SK-N-SH (cell line): ENCODE measurements around the gene PTPN18. TPM values are rescaled to one million over a fixed set of nuclear protein-coding genes. Genes with fewer than 3 reads are reported as not detected.

Source experiments
- CTCF ChIA-PET: fragments of 300-600, 350-600 bp; formaldehyde crosslinking; extraction: SDS; loops from one replicate; lab custom pipeline; 2021; lab: Yijun Ruan, JAX
- POLR2A ChIA-PET: fragments of 350-600 bp; sonication (Branson Sonifier 250); formaldehyde crosslinking; extraction: SDS; loops from one replicate; lab custom pipeline; 2020; ENCODE audit warnings: antibody characterized with exemption, inconsistent platforms; lab: Yijun Ruan, JAX
- DNase-seq: peaks from one replicate; pipeline ENCODE4 v3.0.0; 2012
- H2AFZ ChIP-seq: fragments of 200-600 bp; sonication (generic); 2 replicates; pipeline ENCODE4 v1.8.1; 2016; ENCODE audit warnings: antibody characterized with exemption, mild to moderate bottlenecking, low read depth
- H3F3A ChIP-seq: fragments of 200-600 bp; sonication (generic); replicated peaks from 2 replicates; pipeline ENCODE3; 2016; ENCODE audit warnings: antibody characterized with exemption, mild to moderate bottlenecking; ENCODE audit not compliant: insufficient read depth
- H3K27ac ChIP-seq, 2 experiments: fragments of 200-500 bp in 1 of 2; fragments of 200-600 bp in 1 of 2; sonication (Bioruptor generic) in 1 of 2; sonication (generic), shearing (Covaris generic) in 1 of 2; 2 replicates each; pipeline versions ENCODE4 v1.5.1 to v1.6.1; 2014 to 2016; ENCODE audit warnings: low read depth in 2 of 2, inconsistent platforms in 1 of 2, low read length in 1 of 2, mild to moderate bottlenecking in 1 of 2, mixed read lengths in 1 of 2
- H3K27me3 ChIP-seq: fragments of 200-600 bp; sonication (generic), shearing (Covaris generic); 2 replicates; pipeline ENCODE4 v1.6.1; 2016; ENCODE audit warnings: mixed run types; ENCODE audit not compliant: insufficient read depth
- H3K36me3 ChIP-seq, 2 experiments: fragments of 200-500 bp in 1 of 2; fragments of 200-600 bp in 1 of 2; sonication (Bioruptor generic) in 1 of 2; sonication (generic) in 1 of 2; replicated peaks in 1 of 2; 2 replicates each; pipeline versions ENCODE3 to v1.5.1; 2014 to 2016; ENCODE audit warnings: low read length in 1 of 2, mild to moderate bottlenecking in 1 of 2; ENCODE audit not compliant: insufficient read depth in 2 of 2, control insufficient read depth in 1 of 2
- H3K4me1 ChIP-seq, 2 experiments: fragments of 200-500 bp in 1 of 2; fragments of 200-600 bp in 1 of 2; sonication (Bioruptor generic) in 1 of 2; sonication (generic), shearing (Covaris generic) in 1 of 2; 2 replicates each; pipeline versions ENCODE4 v1.5.1 to v1.6.1; 2014 to 2016; ENCODE audit warnings: low read depth in 1 of 2, low read length in 1 of 2, mixed run types in 1 of 2; ENCODE audit not compliant: insufficient read depth in 2 of 2, control insufficient read depth in 1 of 2
- H3K4me2 ChIP-seq: fragments of 200-600 bp; sonication (generic), shearing (Covaris generic); 2 replicates; pipeline ENCODE4 v1.6.1; 2017; ENCODE audit warnings: mixed run types
- H3K4me3 ChIP-seq, 2 experiments: fragments of 200-500 bp in 1 of 2; fragments of 200-600 bp in 1 of 2; sonication (Bioruptor generic) in 1 of 2; sonication (generic), shearing (Covaris generic) in 1 of 2; 2 replicates each; pipeline versions ENCODE4 v1.5.1 to v1.8.1; 2014 to 2016; ENCODE audit warnings: low read depth in 2 of 2, inconsistent platforms in 1 of 2, low read length in 1 of 2, mild to moderate bottlenecking in 1 of 2, mixed read lengths in 1 of 2, moderate library complexity in 1 of 2
- H3K79me2 ChIP-seq: fragments of 200-600 bp; sonication (generic); 2 replicates; pipeline ENCODE4 v1.8.1; 2017; ENCODE audit warnings: mild to moderate bottlenecking; ENCODE audit not compliant: insufficient read depth
- H3K9ac ChIP-seq: fragments of 200-600 bp; sonication (generic); 2 replicates; pipeline ENCODE4 v1.6.1; 2017; ENCODE audit warnings: mixed run types
- H3K9me2 ChIP-seq: fragments of 200-600 bp; sonication (generic); 2 replicates; pipeline ENCODE4 v1.6.1; 2017; ENCODE audit warnings: mixed run types
- H3K9me3 ChIP-seq: fragments of 200-600 bp; sonication (generic); 2 replicates; pipeline ENCODE4 v1.6.1; 2017; ENCODE audit warnings: mixed run types, mild to moderate bottlenecking, moderate library complexity
- H4K20me1 ChIP-seq: fragments of 200-600 bp; sonication (generic); 2 replicates; pipeline ENCODE4 v1.6.1; 2017; ENCODE audit warnings: mild to moderate bottlenecking, mixed run types; ENCODE audit not compliant: insufficient read depth
- CHD2 ChIP-seq: fragments of 150-350 bp; IDR thresholded peaks from 2 replicates; pipeline ENCODE4 v1.6.1; 2018; ENCODE audit warnings: low read length; ENCODE audit not compliant: partially characterized antibody
- CTCF ChIP-seq: fragments of 200-600 bp; sonication (generic); IDR thresholded peaks from 2 replicates; pipeline ENCODE4 v1.6.1; 2017; ENCODE audit warnings: antibody characterized with exemption, mild to moderate bottlenecking, moderate library complexity
- ELF1 ChIP-seq: IDR thresholded peaks from 2 replicates; pipeline ENCODE4 v1.4.0; 2012
- EZH2phosphoT487 ChIP-seq: fragments of 200-600 bp; sonication (generic); IDR thresholded peaks from 2 replicates; pipeline ENCODE4 v1.6.1; 2017; ENCODE audit warnings: low read depth, mixed run types, mild to moderate bottlenecking, antibody characterized with exemption, moderate library complexity, borderline replicate concordance
- FOSL2 ChIP-seq: IDR thresholded peaks from 2 replicates; pipeline ENCODE4 v1.4.0; 2012; ENCODE audit warnings: low read depth, mild to moderate bottlenecking, moderate library complexity, borderline replicate concordance
- FOXJ3 ChIP-seq: sonication (generic); formaldehyde crosslinking; IDR thresholded peaks from 2 replicates; pipeline ENCODE4 v1.5.1; 2020; ENCODE audit warnings: mild to moderate bottlenecking, missing genetic modification reagents
- FOXM1 ChIP-seq: IDR thresholded peaks from 2 replicates; pipeline ENCODE4 v1.4.0; 2012; ENCODE audit warnings: low read depth, mild to moderate bottlenecking
- GATA2 ChIP-seq: sonication (generic); formaldehyde crosslinking; IDR thresholded peaks from 2 replicates; pipeline ENCODE4 v1.5.0; 2020; ENCODE audit warnings: mild to moderate bottlenecking, missing genetic modification reagents
- IRF3 ChIP-seq: fragments of 150-350 bp; IDR thresholded peaks from 2 replicates; pipeline ENCODE4 v1.6.1; 2016; ENCODE audit warnings: mild to moderate bottlenecking, low read depth, low read length
- MAX ChIP-seq: IDR thresholded peaks from 2 replicates; pipeline ENCODE4 v1.4.0; 2012; ENCODE audit warnings: low read depth
- NRF1 ChIP-seq: IDR thresholded peaks from 2 replicates; pipeline ENCODE4 v1.6.1; 2012; ENCODE audit warnings: low read depth, mild to moderate bottlenecking, low read length
- PBX3 ChIP-seq: IDR thresholded peaks from 2 replicates; pipeline ENCODE4; 2012
- RAD21 ChIP-seq: IDR thresholded peaks from 2 replicates; pipeline ENCODE4 v1.6.1; 2012; ENCODE audit warnings: mild to moderate bottlenecking, low read length
- RCOR1 ChIP-seq: fragments of 150-350 bp; IDR thresholded peaks from 2 replicates; pipeline ENCODE4 v1.6.1; 2017; ENCODE audit warnings: antibody characterized with exemption, low read length
- RFX5 ChIP-seq: IDR thresholded peaks from 2 replicates; pipeline ENCODE4 v1.6.1; 2012; ENCODE audit warnings: mild to moderate bottlenecking, improper control_type of control experiment, low read length
- SIN3A ChIP-seq: IDR thresholded peaks from 2 replicates; pipeline ENCODE4 v1.6.1; 2012; ENCODE audit warnings: low read depth, mild to moderate bottlenecking, low read length, moderate library complexity, borderline replicate concordance
- TAF1 ChIP-seq: IDR thresholded peaks from 2 replicates; pipeline ENCODE4 v1.6.1; 2012; ENCODE audit warnings: low read depth, mild to moderate bottlenecking, low read length, moderate library complexity, borderline replicate concordance
- TCF12 ChIP-seq: IDR thresholded peaks from 2 replicates; pipeline ENCODE4 v1.4.0; 2012
- WGBS: methylation state at CpG from one replicate; pipeline ENCODE4 v1.1.6; 2017; ENCODE audit warnings: low lambda C conversion rate; 5-methylcytosine and 5-hydroxymethylcytosine counted together
- polyA plus RNA-seq, 3 experiments: library from polyadenylated mRNA; depleted of rRNA; stranded (reverse); fragments of >200 nt; gene quantifications; 2 replicates each; pipeline ENCODE4 v1.2.3, GENCODE V29; 2012

Gene PTPN18
- polyA plus RNA-seq, 1 of the 3 experiments (the other 2 are of a cell fraction) = 30.4 TPM

- WGBS = 93% methylated on average over 3 of the region's 7 CpGs
- no peak for TF ChIP-seq NRF1
- no peak for TF ChIP-seq MAX
- no peak for TF ChIP-seq RCOR1
- TF ChIP-seq PBX3 = no peak
- no peak for TF ChIP-seq RAD21
- TF ChIP-seq RFX5 = no peak
- TF ChIP-seq FOSL2 = no peak
- no peak for TF ChIP-seq EZH2phosphoT487
- no peak for TF ChIP-seq SIN3A
- no peak for TF ChIP-seq IRF3
- TF ChIP-seq TAF1 = no peak
- no peak for TF ChIP-seq TCF12
- TF ChIP-seq GATA2 (CRISPR knock-in tag) = no peak
- TF ChIP-seq FOXJ3 (CRISPR knock-in tag) = no peak
- TF ChIP-seq ELF1 = no peak
- no peak for TF ChIP-seq FOXM1
- TF ChIP-seq CTCF = no peak
- TF ChIP-seq CHD2 = no peak
- CTCF ChIA-PET = interaction anchor here (0.8 to 1.5 kb wide), 2 partner anchors 19 to 170 kb away, joined by 3 to 4 read pairs; partner anchors contain the start of genes MZT2B and SMPD4
- Histone ChIP-seq H3F3A (peaks cover 3% of the 10 kb centered on the region), H3K9ac (no peak overlapping the region), H3K9me2 (no peaks in the 10 kb centered on the region), H2AFZ (no peak overlapping the region), H3K4me2 (no peak overlapping the region), H3K4me3 (no peak overlapping the region), H3K9me3 (no peaks in the 10 kb centered on the region), H3K27ac (no peak overlapping the region), H3K27me3 (no peaks in the 10 kb centered on the region), H3K36me3 (peaks cover 11 to 23% of the 10 kb centered on the region in 2 experiments), H3K79me2 (no peaks in the 10 kb centered on the region; the same call in 1 of the 2 replicates), H3K4me1 (peaks cover 0 to 24% of the 10 kb centered on the region in 2 experiments; a peak in 2 of 4 replicates), H4K20me1 (no peaks in the 10 kb centered on the region)
- POLR2A ChIA-PET = interaction anchor here (0.8 kb wide), 1 partner anchor 21 kb away, joined by 7 read pairs; no protein-coding TSS in a partner anchor
- DNase-seq = no peak
Measured at GRCh38 chr2:130351711-130352110, 4.1 kb upstream of the PTPN18 start.
